OCI-LY3 (cell line): Measurements from ENCODE around the gene CTNNA3.

Source experiments
- EZH2phosphoT487 ChIP-seq: fragments of 200-600 bp; shearing (Covaris generic); IDR thresholded peaks from 2 replicates; pipeline ENCODE4 v1.6.1; 2018; ENCODE audit warnings: antibody characterized with exemption, mixed run types, low read depth
- TF ChIP-seq, protein P1 (sequence below): fragments of 200-600, 300-600 bp; sonication (generic); IDR thresholded peaks from 2 replicates; pipeline ENCODE4 v1.5.1; 2014; ENCODE audit warnings: antibody characterized with exemption, low read length, low read depth

DNA sequence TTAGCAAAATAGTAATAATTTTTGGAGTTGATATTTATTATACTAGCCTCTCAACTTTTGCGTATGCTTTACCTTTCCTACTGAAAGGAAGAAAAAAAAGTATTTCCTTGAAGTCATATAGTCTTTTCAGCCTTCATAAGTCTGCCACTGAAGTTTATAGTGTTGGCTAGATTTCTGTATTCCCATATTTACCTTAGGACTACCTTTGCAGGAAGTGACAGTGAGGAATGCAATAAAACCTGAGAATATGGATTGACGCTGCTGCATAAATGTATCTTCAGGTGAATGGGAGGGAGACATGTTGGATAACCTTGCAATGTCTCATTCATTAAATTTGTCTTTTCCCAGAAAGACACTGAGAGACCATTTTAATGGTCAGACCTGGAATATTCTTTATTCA is 776.7 kb downstream of the CTNNA3 start:
- TF ChIP-seq, protein P1, sequence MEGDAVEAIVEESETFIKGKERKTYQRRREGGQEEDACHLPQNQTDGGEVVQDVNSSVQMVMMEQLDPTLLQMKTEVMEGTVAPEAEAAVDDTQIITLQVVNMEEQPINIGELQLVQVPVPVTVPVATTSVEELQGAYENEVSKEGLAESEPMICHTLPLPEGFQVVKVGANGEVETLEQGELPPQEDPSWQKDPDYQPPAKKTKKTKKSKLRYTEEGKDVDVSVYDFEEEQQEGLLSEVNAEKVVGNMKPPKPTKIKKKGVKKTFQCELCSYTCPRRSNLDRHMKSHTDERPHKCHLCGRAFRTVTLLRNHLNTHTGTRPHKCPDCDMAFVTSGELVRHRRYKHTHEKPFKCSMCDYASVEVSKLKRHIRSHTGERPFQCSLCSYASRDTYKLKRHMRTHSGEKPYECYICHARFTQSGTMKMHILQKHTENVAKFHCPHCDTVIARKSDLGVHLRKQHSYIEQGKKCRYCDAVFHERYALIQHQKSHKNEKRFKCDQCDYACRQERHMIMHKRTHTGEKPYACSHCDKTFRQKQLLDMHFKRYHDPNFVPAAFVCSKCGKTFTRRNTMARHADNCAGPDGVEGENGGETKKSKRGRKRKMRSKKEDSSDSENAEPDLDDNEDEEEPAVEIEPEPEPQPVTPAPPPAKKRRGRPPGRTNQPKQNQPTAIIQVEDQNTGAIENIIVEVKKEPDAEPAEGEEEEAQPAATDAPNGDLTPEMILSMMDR, result no peak
- no peak for TF ChIP-seq EZH2phosphoT487
